ENCODE measurements around the gene TTC17.
"Not testable (repeated sequence)": the region's sequence is repeated elsewhere in the genome, so short reads cannot be mapped to it uniquely, and the experiment has no call there.

TTC17 gene

GRCh38 chr11:43327987-43328386 lies 30.7 kb upstream of the TTC17 start:
- Histone ChIP-seq H3K4me3 (ENCODE audit: low read depth, low read length) (no peak overlapping the region), H3K79me2 (no peaks in the 10 kb centered on the region), H3K27me3 (ENCODE audit: control insufficient read depth, insufficient read depth, low read length) (no peaks in the 10 kb centered on the region), H3K27ac (no peak overlapping the region), H3K4me1 (no peaks in the 10 kb centered on the region), H3K36me3 (ENCODE audit: control insufficient read depth, insufficient read depth, low read length) (no peaks in the 10 kb centered on the region), H3K4me2 (ENCODE audit: low read length) (no peak overlapping the region), H2AFZ (no peak overlapping the region), H3K9me3 (ENCODE audit: control insufficient read depth, low read length) (no peaks in the 10 kb centered on the region), H3K9ac (no peak overlapping the region)
- TF ChIP-seq, protein P1, sequence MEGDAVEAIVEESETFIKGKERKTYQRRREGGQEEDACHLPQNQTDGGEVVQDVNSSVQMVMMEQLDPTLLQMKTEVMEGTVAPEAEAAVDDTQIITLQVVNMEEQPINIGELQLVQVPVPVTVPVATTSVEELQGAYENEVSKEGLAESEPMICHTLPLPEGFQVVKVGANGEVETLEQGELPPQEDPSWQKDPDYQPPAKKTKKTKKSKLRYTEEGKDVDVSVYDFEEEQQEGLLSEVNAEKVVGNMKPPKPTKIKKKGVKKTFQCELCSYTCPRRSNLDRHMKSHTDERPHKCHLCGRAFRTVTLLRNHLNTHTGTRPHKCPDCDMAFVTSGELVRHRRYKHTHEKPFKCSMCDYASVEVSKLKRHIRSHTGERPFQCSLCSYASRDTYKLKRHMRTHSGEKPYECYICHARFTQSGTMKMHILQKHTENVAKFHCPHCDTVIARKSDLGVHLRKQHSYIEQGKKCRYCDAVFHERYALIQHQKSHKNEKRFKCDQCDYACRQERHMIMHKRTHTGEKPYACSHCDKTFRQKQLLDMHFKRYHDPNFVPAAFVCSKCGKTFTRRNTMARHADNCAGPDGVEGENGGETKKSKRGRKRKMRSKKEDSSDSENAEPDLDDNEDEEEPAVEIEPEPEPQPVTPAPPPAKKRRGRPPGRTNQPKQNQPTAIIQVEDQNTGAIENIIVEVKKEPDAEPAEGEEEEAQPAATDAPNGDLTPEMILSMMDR (IDR thresholded peaks at IDR 0.05) = no peak

GRCh38 chr11:43328482-43328881 lies 30.2 kb upstream of the TTC17 start:
- Histone ChIP-seq H3K4me3 (ENCODE audit: low read depth, low read length) (no peak overlapping the region), H3K27me3 (ENCODE audit: control insufficient read depth, insufficient read depth, low read length) (no peaks in the 10 kb centered on the region), H3K79me2 (no peaks in the 10 kb centered on the region), H3K36me3 (ENCODE audit: control insufficient read depth, insufficient read depth, low read length) (no peaks in the 10 kb centered on the region), H3K9me3 (ENCODE audit: control insufficient read depth, low read length) (no peaks in the 10 kb centered on the region), H3K27ac (no peak overlapping the region), H3K9ac (no peak overlapping the region), H3K4me1 (no peaks in the 10 kb centered on the region), H2AFZ (no peak overlapping the region), H3K4me2 (ENCODE audit: low read length) (no peak overlapping the region)
- TF ChIP-seq, protein P1 (IDR thresholded peaks at IDR 0.05) = no peak

GRCh38 chr11:43341159-43341558 lies 17.6 kb upstream of the TTC17 start:
- Histone ChIP-seq H3K9me3 (ENCODE audit: control insufficient read depth, low read length) (no peaks in the 10 kb centered on the region), H3K4me3 (ENCODE audit: low read depth, low read length) (no peak overlapping the region), H3K9ac (no peak overlapping the region), H3K4me2 (ENCODE audit: low read length) (no peak overlapping the region), H3K4me1 (no peaks in the 10 kb centered on the region), H2AFZ (no peak overlapping the region), H3K79me2 (no peaks in the 10 kb centered on the region), H3K27me3 (ENCODE audit: control insufficient read depth, insufficient read depth, low read length) (no peaks in the 10 kb centered on the region), H3K36me3 (ENCODE audit: control insufficient read depth, insufficient read depth, low read length) (no peaks in the 10 kb centered on the region), H3K27ac (no peak overlapping the region)
- TF ChIP-seq, protein P1 (IDR thresholded peaks at IDR 0.05) = no peak

DNA sequence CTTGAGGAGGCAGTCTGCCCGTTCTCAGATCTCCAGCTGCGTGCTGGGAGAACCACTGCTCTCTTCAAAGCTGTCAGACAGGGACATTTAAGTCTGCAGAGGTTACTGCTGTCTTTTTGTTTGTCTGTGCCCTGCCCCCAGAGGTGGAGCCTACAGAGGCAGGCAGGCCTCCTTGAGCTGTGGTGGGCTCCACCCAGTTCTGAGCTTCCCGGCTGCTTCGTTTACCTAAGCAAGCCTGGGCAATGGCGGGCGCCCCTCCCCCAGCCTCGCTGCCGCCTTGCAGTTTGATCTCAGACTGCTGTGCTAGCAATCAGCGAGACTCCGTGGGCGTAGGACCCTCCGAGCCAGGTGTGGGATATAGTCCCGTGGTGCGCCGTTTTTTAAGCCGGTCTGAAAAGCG lies 7.3 kb upstream of the TTC17 start:
- H3K9ac ChIP-seq, H2AFZ ChIP-seq: not testable (repeated sequence)

GRCh38 chr11:43354311-43354710 lies 4.4 kb upstream of the TTC17 start:
- no peak overlapping the region for H3K9ac ChIP-seq
- H3K4me3 ChIP-seq (ENCODE audit: low read depth, low read length) = no peak overlapping the region
- TF ChIP-seq, protein P1 (IDR thresholded peaks at IDR 0.05) = no peak
- H3K27ac ChIP-seq = no peak overlapping the region
- H3K79me2 ChIP-seq = peaks cover 3% of the 10 kb centered on the region
- H2AFZ ChIP-seq = no peak overlapping the region
- no peaks in the 10 kb centered on the region for H3K36me3 ChIP-seq (ENCODE audit: control insufficient read depth, insufficient read depth, low read length)
- no peaks in the 10 kb centered on the region for H3K27me3 ChIP-seq (ENCODE audit: control insufficient read depth, insufficient read depth, low read length)
- H3K9me3 ChIP-seq (ENCODE audit: control insufficient read depth, low read length) = no peaks in the 10 kb centered on the region
- H3K4me1 ChIP-seq = no peaks in the 10 kb centered on the region
- H3K4me2 ChIP-seq (ENCODE audit: low read length) = no peak overlapping the region

More for the DNA sequence above, 7.3 kb upstream of the TTC17 start:
- H3K79me2 ChIP-seq; H3K36me3 ChIP-seq (ENCODE audit: control insufficient read depth, insufficient read depth, low read length); H3K4me1 ChIP-seq; H3K4me3 ChIP-seq (ENCODE audit: low read depth, low read length); H3K27me3 ChIP-seq (ENCODE audit: control insufficient read depth, insufficient read depth, low read length); H3K9me3 ChIP-seq (ENCODE audit: control insufficient read depth, low read length); H3K4me2 ChIP-seq (ENCODE audit: low read length); H3K27ac ChIP-seq: not testable (repeated sequence)

All from parathyroid adenoma (tissue), 2 donors.